Ectodermal cell (in vitro differentiated cells): ENCODE results near the gene SNCB.

Experiments
- H3K27ac ChIP-seq: 2 replicates; pipeline ENCODE4 v1.7.0; 2013; ENCODE audit warnings: mild to moderate bottlenecking, low read depth, low read length; ENCODE audit not compliant: insufficient read depth, poor library complexity, severe bottlenecking
- H3K27me3 ChIP-seq: 2 replicates; pipeline ENCODE4 v1.7.0; 2013; ENCODE audit warnings: mild to moderate bottlenecking, low read length; ENCODE audit not compliant: insufficient read depth, control insufficient read depth, poor library complexity, severe bottlenecking
- H3K36me3 ChIP-seq: one replicate; pipeline ENCODE4 v1.7.0; 2013; ENCODE audit warnings: low read length; ENCODE audit not compliant: control insufficient read depth, insufficient read depth
- H3K4me1 ChIP-seq: one replicate; pipeline ENCODE4 v1.7.0; 2013; ENCODE audit warnings: low read length; ENCODE audit not compliant: control insufficient read depth, insufficient read depth
- H3K4me3 ChIP-seq: 2 replicates; pipeline ENCODE4 v1.7.0; 2013; ENCODE audit warnings: low read depth, low read length, control low read depth; ENCODE audit not compliant: insufficient read depth
- H3K9me3 ChIP-seq: 2 replicates; pipeline ENCODE4 v1.7.0; 2013; ENCODE audit warnings: mild to moderate bottlenecking, low read length, moderate library complexity; ENCODE audit not compliant: control insufficient read depth
- WGBS, 2 experiments: methylation state at CpG; one replicate each; pipeline ENCODE4 v1.1.7; 2013; ENCODE audit warnings: missing lambda C conversion rate in 2 of 2; 5-methylcytosine and 5-hydroxymethylcytosine counted together

Gene SNCB

DNA sequence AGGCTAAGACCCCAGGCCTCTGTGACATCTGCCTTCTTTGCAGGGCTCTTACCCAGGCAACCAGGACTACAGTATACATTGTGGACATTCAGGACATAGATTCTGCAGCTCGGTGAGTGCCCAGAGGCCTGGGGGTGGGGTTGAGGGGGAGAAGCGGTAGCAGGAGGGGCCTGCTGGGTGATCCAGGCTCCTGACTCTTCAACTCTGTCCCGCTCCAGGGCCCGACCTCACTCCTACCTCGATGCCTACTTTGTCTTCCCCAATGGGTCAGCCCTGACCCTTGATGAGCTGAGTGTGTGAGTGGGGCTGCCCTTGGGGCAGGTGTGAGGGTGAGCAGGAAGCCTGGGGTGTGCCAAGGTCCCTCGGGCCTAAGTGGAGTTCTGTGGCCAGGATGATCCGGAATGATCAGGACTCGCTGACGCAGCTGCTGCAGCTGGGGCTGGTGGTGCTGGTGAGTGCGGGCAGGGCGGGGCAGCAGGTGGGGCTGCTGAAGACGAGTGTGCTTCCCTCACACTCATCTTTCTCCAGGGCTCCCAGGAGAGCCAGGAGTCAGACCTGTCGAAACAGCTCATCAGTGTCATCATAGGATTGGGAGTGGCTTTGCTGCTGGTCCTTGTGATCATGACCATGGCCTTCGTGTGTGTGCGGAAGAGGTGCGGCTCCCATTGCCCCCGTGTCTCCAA, 40.2 kb downstream of the SNCB start:
- 86 to 89% methylated on average over 17 of the region's 17 CpGs for WGBS, 2 experiments
- H3K27me3 ChIP-seq, result no peaks in the 10 kb centered on the region
- H3K4me1 ChIP-seq, result no peaks in the 10 kb centered on the region
- no peaks in the 10 kb centered on the region for H3K9me3 ChIP-seq
- no peak overlapping the region for H3K27ac ChIP-seq
- no peak overlapping the region for H3K4me3 ChIP-seq
- no peaks in the 10 kb centered on the region for H3K36me3 ChIP-seq

DNA sequence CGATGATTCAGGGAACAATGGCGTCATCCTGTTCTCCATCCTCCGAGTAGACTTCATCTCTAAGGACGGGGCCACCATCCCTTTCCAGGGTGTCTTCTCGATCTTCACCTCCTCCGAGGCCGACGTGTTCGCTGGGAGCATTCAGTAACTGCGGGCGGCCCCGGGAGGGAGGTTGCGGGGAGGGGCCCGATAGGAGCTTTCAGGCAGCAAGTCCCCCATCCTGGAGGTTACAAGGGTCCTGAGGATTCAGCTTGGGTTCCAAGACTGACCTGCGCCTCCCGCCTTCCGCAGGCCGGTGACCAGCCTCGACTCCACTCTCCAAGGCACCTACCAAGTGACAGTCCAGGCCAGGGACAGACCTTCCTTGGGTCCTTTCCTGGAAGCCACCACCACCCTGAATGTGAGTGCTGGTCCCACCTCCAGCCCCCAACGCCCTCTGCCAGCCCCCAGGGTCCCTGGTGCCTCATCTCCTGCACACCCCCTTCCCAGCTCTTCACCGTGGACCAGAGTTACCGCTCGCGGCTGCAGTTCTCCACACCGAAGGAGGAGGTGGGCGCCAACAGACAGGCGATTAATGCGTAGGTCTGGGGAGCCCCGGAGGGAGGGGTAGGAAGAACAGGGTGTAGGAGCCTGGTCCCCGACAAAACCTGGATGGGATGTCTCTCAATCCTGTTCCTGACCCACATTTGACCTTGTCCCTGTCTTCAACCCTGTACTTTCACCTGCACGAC, 41.1 kb downstream of the SNCB start:
- no peaks in the 10 kb centered on the region for H3K27me3 ChIP-seq
- WGBS, 2 experiments, result 92 to 93% methylated on average over 31 of the region's 31 CpGs
- no peak overlapping the region for H3K4me3 ChIP-seq

DNA sequence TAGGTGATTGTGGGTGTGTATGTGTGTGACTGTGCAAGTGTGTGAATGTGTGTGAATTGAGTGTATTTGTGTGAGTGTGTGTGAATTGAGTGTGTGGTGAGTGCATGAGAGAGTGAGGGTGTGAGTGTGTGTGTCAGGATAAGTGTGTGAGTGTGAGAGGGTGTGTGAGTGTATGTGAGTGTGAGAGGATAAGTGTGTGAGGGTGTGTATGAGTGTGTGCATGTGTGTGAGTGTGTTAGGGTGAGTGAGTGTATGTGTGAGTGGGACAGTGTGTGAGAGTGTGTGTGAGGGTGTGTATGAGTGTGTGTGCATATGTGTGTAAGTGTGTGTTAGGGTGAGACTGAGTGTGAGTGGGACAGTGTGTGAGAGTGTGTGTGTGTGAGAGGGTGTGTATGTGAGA, 42.0 kb downstream of the SNCB start:
- H3K4me3 ChIP-seq, result no peak overlapping the region
- no peaks in the 10 kb centered on the region for H3K9me3 ChIP-seq

More for the DNA sequence above, 41.1 kb downstream of the SNCB start:
- H3K9me3 ChIP-seq, result no peaks in the 10 kb centered on the region
- no peak overlapping the region for H3K27ac ChIP-seq
- H3K4me1 ChIP-seq, result no peaks in the 10 kb centered on the region
- H3K36me3 ChIP-seq, result no peaks in the 10 kb centered on the region

DNA sequence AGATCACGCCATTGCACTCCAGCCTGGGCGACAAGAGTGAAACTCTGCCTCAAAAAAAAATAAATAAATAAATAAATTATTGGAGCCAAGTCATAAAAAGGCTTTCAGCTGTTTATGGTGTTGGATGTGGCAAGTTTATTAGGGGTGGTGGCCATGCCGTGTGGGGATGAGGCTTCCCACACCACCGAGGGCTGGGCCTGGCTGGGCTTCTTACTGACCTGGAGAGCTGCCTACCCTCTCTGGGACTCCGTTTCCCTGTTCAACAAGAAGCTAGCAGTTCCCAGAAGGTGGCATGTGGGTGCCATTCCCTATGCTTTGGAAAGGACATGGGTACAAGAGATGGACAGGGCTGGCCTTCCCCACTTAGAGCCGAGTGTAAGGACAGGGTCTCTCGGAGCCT, 42.9 kb downstream of the SNCB start:
- Histone ChIP-seq H3K9me3 (no peaks in the 10 kb centered on the region), H3K36me3 (no peaks in the 10 kb centered on the region), H3K27me3 (no peaks in the 10 kb centered on the region), H3K4me1 (no peaks in the 10 kb centered on the region), H3K27ac (no peak overlapping the region), H3K4me3 (no peak overlapping the region)
- 89 to 93% methylated on average over 6 to 7 of the region's 7 CpGs for WGBS, 2 experiments

More for the DNA sequence above, 42.0 kb downstream of the SNCB start:
- H3K4me1 ChIP-seq, result no peaks in the 10 kb centered on the region
- H3K27me3 ChIP-seq, result no peaks in the 10 kb centered on the region
- no peaks in the 10 kb centered on the region for H3K36me3 ChIP-seq
- H3K27ac ChIP-seq, result no peak overlapping the region

DNA sequence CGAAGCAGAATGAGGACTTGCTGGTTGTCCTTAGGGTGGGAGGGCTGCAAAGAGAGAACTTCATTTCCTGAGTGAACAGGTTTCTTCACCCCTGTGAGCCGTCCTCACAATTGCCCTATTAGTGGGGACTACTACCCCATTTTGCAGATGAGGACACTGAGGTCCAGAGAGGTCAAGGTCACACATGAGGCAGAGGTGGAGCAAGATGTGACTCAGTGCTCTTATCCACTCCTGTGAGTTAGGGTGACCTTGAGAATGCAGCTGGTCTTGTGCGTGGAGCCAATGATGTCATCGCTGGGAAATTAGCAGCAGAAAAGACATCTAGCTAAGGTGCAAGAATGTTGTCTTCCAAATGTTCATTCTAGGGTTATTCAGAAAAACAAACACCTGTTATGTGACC, 47.3 kb downstream of the SNCB start:
- Histone ChIP-seq H3K27ac (no peak overlapping the region), H3K36me3 (no peaks in the 10 kb centered on the region), H3K27me3 (no peaks in the 10 kb centered on the region), H3K9me3 (no peaks in the 10 kb centered on the region), H3K4me1 (no peaks in the 10 kb centered on the region), H3K4me3 (no peak overlapping the region)
- WGBS, 2 experiments, result 84 to 89% methylated on average over 4 of the region's 4 CpGs

DNA sequence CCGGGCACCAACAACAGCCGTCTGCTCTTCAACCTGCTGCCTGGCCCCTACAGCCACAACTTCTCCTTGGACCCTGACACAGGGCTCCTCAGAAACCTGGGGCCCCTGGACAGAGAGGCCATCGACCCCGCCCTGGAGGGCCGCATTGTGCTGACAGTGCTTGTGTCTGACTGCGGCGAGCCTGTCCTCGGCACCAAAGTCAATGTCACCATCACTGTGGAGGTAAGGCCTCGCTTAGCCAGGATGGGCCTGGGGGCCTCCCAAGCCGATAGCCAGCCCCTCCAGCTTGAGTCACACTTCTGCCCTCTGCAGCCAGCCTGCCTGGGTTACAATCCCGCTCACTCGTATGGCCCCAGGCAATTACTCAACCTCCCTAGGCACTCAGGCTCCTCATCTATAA, 49.0 kb downstream of the SNCB start:
- Histone ChIP-seq H3K27me3 (no peaks in the 10 kb centered on the region), H3K4me3 (no peak overlapping the region), H3K9me3 (no peaks in the 10 kb centered on the region), H3K27ac (no peak overlapping the region), H3K36me3 (no peaks in the 10 kb centered on the region), H3K4me1 (no peaks in the 10 kb centered on the region)
- 92 to 93% methylated on average over 12 of the region's 12 CpGs for WGBS, 2 experiments

DNA sequence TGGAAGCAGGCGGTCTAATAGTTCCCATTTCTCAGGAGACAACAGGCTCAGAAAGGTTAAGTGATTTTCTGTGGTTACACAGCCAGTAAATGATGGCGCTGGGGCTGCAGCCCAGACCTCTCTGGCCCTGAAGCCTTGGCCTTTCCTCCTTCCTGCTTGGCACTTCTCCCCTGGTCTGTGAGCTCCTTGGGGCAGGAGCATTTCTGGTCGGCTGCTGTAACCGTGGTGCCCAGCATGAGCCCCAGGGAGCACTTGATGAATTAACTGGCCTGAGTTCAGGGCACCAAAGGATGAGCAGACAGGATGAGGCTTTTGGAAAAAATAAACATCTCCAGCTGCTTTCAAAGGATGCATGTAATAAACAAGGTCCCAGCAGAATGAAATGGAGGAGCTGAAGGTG, 51.0 kb downstream of the SNCB start:
- Histone ChIP-seq H3K4me1 (no peaks in the 10 kb centered on the region), H3K36me3 (no peaks in the 10 kb centered on the region), H3K4me3 (no peak overlapping the region), H3K27me3 (no peaks in the 10 kb centered on the region), H3K9me3 (no peaks in the 10 kb centered on the region), H3K27ac (no peak overlapping the region)
- 73 to 87% methylated on average over 4 of the region's 4 CpGs for WGBS, 2 experiments

DNA sequence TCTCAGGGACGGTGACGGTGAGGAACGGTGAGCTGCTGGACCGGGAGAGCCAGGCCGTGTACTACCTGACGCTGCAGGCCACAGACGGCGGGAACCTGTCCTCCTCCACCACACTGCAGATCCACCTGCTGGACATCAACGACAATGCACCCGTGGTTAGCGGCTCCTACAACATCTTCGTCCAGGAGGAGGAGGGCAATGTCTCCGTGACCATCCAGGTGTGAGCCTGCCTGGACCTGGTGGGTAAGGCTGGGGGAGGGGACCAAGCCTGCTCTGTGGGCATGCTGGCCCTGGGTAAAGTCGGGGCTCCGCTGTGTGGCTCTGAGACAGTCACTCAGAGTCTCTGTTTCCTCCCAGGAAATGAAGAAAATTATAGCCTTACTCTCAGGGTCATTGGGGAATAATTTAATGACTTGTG, 51.9 kb downstream of the SNCB start:
- no peaks in the 10 kb centered on the region for H3K36me3 ChIP-seq
- no peaks in the 10 kb centered on the region for H3K9me3 ChIP-seq
- no peak overlapping the region for H3K27ac ChIP-seq
- no peaks in the 10 kb centered on the region for H3K4me1 ChIP-seq
- 27% methylated on average over 15 of the region's 15 CpGs for WGBS, 2 experiments
- H3K4me3 ChIP-seq, result no peak overlapping the region
- H3K27me3 ChIP-seq, result no peaks in the 10 kb centered on the region

DNA sequence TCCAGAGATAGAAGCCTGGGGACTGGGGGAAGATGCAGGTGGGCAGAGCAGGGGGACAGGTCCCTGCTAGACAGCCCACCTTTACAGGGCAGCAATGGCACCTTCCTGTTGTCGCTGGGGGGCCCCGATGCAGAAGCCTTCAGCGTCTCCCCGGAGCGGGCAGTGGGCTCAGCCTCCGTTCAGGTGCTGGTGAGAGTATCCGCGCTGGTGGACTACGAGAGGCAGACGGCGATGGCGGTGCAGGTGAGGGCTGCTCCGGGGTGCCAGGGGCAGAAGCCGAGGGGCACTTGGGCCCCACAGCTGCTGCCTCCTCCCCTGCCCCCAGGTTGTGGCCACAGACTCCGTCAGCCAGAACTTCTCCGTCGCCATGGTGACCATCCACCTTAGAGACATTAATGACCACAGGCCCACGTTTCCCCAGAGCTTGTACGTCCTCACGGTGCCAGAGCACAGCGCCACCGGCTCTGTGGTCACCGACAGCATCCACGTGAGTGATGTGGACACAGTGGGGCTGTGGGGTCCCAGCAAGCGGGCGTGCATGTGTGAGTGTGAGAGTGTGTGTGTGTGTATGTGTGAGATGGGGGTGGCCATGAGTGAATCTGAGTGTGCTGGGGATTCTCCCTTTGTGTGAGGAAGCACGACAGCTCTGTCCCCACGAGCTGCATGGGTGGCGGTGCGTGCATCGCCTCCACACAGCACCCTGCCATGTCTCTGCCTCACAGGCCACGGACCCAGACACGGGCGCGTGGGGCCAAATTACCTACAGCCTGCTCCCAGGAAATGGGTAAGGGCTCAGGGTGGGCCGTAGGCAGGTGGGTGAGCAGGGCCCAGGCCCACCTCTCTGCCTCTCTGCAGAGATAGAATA, 52.8 kb downstream of the SNCB start:
- Histone ChIP-seq H3K4me1 (no peaks in the 10 kb centered on the region), H3K27me3 (no peaks in the 10 kb centered on the region), H3K36me3 (no peaks in the 10 kb centered on the region), H3K4me3 (no peak overlapping the region), H3K9me3 (no peaks in the 10 kb centered on the region), H3K27ac (no peak overlapping the region)
- WGBS, 2 experiments, result 90 to 91% methylated on average over 36 of the region's 36 CpGs
